GM19035 (cell line): ENCODE measurements around the gene GPR162.
A peak's percentile ranks its signal among the peaks of the same experiment; 100 is the strongest.
"Not testable (repeated sequence)": the region's sequence is repeated elsewhere in the genome, so short reads cannot be mapped to it uniquely, and the experiment has no call there.

Experiments used
- ATAC-seq: cut with Tn5 transposase; IDR thresholded peaks from one replicate; pipeline ENCODE4 v1.9.1; 2021; ENCODE audit not compliant: unreplicated experiment

GPR162 gene

DNA sequence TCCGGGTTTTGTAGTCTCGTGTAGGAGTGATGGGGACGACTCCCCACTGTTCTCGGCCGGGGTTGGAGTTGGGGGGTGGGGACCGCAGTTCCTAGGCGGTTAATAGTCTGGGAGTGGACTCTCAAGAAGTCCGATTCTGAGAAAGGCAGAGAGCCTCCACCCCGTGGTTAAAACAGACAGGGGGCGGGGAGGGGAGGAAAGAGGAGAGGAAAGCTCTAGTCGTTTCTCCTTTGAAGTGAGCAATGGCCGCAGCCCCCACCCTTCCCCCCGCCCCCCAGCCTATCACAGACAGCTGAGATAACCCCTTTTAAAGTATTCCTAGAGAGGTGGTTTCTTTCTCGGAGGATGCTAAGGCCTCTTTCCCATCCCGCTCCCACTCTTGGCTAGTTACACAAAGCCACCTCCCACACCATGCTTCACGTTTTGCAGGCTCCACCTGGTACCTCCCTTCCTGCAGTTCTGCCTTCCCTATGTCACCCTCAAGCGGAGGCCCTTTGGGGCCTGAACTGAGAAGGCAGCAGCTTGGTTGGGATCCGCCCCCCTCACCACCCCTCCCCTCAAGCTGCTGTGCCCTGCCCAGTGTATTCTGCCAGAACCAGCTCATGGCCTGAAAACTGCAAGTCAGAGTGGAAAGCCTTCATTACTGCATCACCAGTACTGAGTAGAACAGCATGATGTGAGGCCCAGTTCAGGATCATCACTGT is 31.2 kb downstream of the GPR162 start:
- ATAC-seq = no peak

DNA sequence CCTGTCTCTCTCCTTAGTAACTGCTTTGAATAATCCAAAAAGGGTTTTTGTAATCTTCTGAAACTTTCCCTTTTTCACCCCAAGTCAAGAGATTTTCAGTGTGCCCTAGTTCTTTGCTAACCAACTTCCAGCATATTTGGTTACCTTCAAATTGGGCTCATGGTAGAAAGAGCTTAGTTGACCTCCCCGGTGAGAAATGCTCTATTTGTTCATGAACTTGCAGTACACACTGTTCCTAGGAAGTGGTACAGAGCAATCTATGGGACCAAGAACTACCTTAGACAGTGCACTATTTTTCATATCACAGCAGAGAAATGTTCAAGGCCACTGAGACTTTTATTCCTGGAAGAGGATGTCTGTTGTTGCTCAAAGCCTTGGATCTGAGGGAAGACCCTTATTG is 32.0 kb downstream of the GPR162 start:
- ATAC-seq = no peak

DNA sequence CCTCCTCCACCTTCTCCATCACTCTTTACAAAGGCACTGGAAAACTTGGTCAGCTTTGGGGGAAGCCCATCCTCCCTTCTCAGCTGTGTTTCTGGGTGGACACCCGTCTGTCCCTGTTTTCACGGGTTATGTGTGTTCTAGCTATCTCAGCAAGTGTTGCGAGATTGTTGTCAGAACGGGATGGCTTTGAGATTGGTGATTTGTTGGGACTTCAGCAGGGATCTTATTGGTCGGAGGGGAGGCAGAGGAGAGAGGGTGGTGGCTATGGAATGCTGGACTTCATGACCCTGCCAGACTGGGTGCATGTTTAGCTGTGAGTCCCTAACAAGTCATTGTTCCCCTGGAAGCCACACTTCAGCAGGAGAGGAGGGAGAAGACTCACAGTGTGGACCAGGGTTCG is 32.4 kb downstream of the GPR162 start:
- ATAC-seq = no peak

DNA sequence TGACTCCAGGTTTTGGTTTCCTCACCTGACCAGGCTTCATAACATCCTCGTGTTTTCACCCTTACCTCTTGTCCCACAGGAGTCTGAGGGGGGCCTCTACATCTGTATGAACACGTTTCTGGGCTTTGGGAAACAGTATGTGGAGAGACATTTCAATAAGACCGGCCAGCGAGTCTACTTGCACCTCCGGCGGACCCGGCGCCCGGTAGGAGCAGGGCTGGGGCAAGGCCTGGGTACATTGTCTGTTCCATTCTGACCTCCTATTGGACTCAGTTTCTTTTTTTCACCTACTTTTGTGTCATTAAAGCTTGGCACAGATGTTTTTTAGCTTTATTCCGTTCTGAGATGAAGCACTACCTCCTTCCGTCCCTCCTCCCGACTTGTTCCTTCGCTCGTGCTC is 33.7 kb downstream of the GPR162 start:
- ATAC-seq = no peak

DNA sequence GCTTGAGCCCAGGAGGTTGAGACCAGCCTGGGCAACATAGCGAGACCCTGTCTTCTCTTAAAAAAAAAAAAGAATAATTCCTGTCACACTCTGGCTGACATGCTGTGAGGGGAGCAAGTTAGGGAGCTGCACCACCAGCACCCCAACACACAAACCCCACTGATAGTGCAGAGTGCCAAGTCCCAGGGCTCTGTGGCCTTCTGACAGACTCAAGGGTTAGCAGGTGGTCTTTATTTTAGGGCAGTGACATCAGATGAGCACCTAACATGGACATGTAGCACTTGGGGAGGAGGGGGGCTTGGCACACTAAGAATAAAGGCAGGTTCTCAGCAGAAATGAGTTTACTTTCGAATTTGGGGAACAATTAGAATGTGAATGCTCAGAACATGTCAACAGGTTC is 37.2 kb downstream of the GPR162 start:
- ATAC-seq = no peak

DNA sequence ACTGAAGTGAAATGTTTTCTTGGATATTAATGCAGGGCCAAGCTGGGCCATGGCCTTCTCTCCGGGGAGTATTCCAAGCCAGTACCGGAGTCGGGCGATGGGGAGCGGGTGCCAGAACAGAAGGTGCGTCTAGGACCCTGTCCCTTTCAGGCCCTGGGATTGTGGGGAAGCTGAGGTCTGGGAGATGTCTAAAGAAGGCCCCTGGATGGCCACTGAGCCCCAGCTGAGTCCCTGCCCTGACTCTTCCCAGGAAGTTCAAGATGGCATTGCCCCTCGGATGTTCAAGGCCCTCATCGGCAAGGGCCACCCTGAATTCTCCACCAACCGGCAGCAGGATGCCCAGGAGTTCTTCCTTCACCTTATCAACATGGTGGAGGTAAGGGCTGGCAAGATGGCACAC is 38.5 kb downstream of the GPR162 start:
- ATAC-seq = no peak

DNA sequence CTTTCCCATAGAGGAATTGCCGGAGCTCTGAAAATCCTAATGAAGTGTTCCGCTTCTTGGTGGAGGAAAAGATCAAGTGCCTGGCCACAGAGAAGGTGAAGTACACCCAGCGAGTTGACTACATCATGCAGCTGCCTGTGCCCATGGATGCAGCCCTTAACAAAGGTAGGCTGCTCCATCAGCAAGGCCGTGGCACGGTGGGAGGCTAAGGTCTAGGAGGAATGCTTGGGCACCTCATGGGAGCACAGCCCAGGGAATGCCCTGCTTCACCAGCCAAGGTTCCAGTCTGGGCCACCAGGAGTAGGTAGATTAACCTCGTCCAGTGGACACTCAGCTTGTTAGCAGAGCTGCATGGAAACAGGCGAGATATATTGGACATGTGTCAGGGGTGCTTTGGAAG is 39.3 kb downstream of the GPR162 start:
- ATAC-seq = no peak

DNA sequence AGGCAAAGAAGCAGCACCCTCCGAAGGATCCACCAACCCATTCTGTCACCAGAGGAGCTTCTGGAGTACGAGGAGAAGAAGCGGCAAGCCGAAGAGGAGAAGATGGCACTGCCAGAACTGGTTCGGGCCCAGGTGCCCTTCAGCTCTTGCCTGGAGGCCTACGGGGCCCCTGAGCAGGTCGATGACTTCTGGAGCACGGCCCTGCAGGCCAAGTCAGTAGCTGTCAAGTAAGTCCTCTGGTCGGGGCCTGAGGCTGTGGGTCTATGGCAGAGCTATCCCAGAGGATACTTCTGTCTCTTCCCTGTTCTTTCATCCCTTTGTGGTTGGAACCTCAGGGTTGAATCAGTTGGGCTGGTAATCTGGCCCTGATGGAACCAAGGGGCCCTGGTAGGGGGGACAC is 39.8 kb downstream of the GPR162 start:
- no peak for ATAC-seq

DNA sequence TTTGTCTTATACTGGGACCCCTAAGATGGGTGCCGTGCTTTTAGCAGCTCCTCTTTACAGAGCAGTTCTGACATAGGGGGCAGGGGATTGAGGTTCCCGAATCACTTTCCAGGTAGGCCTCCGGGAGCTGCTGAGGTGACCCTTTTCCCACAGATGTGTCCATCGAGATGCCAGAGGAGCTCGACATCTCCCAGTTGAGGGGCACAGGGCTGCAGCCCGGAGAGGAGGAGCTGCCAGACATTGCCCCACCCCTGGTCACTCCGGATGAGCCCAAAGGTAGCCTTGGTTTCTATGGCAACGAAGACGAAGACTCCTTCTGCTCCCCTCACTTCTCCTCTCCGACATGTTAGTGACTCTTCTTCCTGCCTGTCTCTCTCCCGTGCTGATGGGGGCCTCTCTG is 41.4 kb downstream of the GPR162 start:
- ATAC-seq = no peak

DNA sequence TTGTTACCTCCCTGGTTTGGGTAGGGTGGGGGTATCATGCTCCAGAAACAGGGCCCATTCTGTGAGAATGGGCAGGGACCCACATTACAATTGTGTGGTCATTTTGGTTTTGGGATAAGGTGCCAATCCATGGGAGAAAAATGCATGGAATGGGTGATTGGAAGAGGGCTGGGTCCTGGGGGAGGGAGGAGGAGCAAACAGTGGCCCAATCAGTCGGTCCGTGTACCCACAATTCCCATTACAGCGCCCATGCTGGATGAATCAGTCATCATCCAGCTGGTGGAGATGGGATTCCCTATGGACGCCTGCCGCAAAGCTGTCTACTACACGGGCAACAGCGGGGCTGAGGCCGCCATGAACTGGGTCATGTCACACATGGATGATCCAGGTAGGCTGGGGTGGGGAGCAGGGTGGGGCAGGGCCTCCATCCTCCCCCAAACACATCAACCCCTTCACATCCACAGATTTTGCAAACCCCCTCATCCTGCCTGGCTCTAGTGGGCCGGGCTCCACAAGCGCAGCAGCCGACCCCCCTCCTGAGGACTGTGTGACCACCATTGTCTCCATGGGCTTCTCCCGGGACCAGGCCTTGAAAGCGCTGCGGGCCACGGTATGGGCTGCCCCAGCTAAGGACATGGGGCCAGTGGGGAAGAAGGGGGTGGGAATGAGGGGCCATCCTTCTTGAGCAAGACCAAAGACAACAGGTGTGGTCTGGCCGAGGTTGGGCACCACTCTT is 42.1 kb downstream of the GPR162 start:
- no peak for ATAC-seq

DNA sequence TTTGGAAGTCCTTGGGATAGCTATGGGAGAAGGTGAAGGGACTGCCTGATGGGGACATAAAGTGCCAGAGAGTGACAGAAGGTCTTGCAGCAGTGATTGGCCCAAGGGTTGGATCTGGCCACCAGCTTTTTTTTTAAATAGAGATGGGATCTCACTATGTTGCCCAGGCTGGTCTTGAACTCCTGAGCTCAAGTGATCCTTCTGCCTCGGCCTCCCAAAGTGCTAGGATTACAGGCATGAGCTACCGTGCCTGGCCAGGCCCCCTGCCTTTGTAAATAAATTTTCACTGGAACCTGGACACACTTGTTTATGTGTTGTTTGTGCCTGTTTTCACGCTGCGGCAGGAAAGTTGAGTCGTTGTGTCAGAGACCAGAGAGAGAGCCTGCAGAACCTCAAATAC is 43.7 kb downstream of the GPR162 start:
- not testable (repeated sequence) for ATAC-seq

DNA sequence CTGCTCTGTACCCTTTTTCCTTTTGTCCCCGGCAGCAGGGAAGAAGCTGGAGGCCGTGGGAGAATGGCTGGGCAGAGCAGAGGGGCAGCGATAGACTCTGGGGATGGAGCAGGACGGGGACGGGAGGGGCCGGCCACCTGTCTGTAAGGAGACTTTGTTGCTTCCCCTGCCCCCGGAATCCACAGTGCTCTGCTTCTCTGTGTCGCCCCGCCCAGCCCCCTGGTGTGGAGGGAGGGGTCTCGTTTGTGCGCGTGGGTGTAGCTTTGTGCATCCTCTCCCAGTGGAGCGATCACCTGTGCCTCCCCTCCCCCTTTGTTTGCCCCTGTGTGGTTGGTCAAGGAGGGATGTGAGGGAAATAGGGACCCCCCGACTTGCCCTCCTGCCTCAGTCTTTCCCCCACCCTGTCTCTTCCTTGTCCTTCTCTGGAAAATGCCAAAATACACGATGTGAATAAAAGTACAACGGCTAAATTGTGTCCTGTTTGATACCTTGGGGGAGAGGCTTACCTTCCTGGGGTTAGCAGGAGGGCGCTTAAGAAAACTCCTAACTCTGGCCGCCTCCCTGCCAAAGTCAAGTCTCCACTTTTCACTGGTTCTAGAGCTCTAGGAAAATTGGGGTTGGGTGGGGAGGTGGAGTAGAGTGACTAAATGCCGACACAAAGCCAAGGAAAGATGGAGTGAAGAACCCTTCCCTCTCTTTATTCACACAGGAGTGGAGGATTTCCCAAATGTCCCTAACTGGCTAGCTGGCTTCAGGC is 44.7 kb downstream of the GPR162 start:
- ATAC-seq = no peak

DNA sequence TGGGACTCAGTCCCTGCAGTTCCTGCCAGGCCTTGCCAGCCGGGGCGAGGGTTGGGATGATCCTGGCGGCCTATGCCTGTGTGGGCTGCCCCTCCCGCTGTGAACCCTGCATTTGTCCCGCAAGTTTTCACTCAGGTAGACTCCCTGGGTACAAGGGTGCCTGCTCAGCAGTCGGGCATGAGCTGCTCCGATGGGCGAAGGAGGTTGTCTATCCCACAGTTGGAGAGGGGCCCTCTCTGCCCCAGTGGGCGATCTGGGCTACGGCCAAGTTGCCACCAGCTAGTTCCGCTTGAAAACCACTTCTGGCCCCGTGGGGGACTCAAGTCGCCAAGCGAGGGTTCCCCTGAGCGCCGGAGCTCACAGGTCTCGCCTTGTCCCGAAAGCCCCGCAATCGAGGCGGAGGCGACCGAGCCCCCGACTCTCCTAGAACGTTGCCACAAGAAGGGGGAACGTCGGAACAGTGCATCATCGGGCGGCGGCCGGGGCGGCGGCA is 45.3 kb downstream of the GPR162 start:
- ATAC-seq = peak; percentile 7

DNA sequence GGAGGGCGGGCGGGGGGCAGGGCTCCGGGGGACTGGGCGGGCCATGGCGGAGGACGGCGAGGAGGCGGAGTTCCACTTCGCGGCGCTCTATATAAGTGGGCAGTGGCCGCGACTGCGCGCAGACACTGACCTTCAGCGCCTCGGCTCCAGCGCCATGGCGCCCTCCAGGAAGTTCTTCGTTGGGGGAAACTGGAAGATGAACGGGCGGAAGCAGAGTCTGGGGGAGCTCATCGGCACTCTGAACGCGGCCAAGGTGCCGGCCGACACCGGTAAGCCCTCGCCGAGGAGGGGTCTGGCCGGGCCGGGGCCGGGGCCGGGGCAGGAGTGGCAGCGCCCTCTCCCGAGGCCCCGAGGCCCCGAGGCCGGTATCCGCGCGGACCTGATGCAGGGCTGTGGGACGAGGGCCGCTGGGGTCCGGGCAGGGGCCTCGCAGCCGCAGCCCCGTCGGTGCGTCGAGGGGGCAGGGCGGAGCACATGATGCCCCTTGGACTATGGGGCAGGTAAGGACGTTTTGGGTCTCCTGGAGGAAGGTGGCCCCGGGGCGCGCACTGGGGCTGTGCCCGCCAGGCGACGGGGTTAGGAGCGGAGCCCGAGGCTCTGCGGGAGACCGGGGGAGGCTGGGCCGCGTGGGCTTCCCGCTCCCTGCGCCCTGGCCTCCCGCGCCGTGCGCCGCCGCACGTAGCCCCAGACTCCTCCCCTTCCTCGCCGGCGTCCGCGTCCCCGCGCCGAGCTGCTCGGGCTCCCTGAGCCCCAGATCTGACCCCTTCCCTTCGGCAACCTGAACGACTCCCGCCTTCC is 46.0 kb downstream of the GPR162 start, which contains the start of gene TPI1:
TPI1 (plus strand) TSS at position 119 of the 798 bp plus-strand sequence; CDS start at position 155, 36 bp downstream.
- peak; percentile 56 for ATAC-seq

DNA sequence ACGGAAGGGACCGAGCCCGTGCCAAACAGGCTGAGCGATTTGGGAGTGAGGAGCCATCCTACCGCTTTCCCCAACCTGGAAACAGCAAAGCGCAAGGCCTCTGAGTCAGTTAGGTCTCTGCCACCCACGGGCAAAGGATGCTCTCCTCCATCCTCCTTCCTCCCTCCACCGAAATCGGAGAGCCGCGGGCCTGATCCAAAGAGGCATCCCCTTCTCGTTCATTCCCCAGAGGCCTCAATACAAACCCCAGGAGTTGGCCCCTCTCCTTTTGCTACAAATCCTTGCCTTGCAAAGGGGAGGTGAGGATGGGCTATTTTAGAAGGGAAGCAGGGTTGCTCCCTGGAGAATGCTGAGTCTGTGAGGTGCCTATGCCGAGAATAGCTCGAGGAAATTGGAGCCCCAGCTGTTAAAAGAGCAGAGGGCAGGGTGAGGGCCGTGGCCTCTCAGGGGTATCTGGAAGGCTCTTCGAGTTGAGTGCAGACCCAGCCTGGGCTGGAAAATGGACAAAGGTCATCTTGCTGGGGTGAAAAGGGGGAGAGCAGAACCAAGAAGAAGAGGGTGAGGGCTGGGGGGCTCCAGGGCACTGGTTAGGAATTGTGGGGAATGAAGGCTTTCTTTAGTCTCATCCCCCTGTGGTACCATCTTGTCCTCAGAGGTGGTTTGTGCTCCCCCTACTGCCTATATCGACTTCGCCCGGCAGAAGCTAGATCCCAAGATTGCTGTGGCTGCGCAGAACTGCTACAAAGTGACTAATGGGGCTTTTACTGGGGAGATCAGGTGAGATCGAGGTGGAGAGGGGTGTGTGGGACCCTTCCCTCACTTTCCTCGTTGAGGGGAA is 46.8 kb downstream of the GPR162 start:
- ATAC-seq = no peak

DNA sequence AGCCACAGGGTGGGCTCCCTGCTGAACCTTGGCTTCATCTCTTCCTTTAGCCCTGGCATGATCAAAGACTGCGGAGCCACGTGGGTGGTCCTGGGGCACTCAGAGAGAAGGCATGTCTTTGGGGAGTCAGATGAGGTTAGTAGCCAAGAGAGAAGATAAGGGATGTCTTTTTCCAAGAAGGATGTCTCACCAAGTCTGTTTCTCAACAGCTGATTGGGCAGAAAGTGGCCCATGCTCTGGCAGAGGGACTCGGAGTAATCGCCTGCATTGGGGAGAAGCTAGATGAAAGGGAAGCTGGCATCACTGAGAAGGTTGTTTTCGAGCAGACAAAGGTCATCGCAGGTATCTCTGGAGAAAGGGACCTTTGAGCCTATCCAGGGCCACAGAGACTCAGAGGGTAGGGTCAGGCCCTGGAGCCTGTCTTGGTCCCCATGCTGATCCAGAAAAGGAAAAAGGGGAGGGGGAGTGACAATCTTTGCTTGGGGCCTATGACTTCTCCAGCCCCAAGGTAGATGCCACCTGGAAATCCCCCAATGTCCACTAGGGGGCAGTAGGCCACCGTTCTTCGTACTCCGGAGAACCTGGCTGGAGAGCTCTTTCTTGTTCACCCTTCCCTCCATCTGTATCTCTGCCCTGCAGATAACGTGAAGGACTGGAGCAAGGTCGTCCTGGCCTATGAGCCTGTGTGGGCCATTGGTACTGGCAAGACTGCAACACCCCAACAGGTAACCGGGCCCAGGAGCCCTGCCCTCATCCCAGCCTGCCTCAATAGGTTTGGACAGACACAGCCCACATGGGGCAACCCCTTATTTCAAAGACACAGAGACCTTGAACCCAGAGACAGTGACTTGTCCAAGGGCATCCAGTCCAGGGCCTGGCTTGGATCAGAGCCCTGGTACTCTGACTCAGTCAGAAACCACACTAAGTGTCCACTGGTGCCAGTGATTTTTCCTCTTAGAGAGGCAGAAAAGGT is 47.7 kb downstream of the GPR162 start:
- no peak for ATAC-seq

DNA sequence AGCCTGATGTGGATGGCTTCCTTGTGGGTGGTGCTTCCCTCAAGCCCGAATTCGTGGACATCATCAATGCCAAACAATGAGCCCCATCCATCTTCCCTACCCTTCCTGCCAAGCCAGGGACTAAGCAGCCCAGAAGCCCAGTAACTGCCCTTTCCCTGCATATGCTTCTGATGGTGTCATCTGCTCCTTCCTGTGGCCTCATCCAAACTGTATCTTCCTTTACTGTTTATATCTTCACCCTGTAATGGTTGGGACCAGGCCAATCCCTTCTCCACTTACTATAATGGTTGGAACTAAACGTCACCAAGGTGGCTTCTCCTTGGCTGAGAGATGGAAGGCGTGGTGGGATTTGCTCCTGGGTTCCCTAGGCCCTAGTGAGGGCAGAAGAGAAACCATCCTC is 48.7 kb downstream of the GPR162 start:
- not testable (repeated sequence) for ATAC-seq

DNA sequence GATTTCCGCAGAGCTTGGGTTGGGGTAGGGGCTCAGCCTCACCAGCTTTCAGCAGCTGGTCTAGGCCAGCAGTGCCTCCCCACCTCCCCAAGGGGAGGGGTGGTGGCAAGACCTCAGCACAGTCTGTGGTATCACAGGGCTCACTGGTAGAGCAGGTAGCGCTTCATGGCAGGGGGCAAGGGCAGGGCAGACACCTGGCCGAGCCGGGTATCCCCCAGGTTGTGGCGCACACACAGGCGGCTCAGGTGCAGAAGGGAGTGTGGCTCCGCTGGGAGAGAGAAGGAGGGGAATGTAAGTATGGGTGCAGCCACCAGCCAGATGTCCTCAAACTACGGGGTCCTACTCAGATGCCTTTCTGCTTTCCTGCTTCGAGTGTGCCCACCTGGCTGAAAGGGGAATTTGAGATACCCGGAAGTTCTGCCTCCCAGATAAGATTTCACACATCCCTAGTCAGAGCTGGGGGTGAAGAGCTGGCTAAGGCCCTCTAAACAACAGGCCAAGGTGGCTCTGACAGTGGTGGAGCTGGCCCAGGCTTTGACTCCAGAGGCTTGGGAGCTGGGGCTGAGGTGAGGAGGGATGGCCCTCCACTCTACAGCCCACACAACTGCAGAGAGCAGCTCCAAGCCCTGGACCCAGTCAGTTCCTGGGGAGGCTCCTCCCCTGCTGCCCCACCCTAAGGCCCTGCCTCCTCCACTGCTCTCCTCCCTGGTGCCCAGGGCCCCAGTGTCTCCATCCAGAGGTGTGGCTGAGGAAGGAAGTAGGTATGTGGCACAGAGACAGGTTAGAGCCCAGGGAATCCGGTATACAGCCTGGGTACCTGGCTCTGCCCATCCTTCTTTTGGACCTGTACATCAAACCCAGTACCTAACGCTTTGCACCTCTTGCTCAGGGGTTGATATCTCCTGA is 49.7 kb downstream of the GPR162 start:
- ATAC-seq = no peak
